Left ventricle myocardium superior (tissue), 1 donor: Measurements from ENCODE around the gene ARL3. TPM values are rescaled to one million over a fixed set of nuclear protein-coding genes. Genes with fewer than 3 reads are reported as not detected.
"Not testable (repeated sequence)": the region's sequence is repeated elsewhere in the genome, so short reads cannot be mapped to it uniquely, and the experiment has no call there.

Experiments
- ATAC-seq: fragments of 200-7000 bp; cut with Tn5 transposase; one replicate; pipeline ENCODE4 v1.9.1; 2020; ENCODE audit warnings: mild to moderate bottlenecking, moderate library complexity
- DNase-seq: peaks from one replicate; pipeline ENCODE4 v3.0.0-alpha.2; 2020
- intact Hi-C: fragments of 100-400 bp; cut with micrococcal nuclease; formaldehyde crosslinking; loops from one replicate; pipeline ENCODE4 v1.11.0; 2022
- total RNA-seq: library from RNA; stranded (reverse); fragmentation: NEBNext Ultra II Directional; extraction: Animal tissue kit (Norgen Biotek cat#: 25700); gene quantifications from one replicate; pipeline ENCODE4 v1.2.1, GENCODE V29; 2021
- donor health status: DM: no; HTN: yes; CAD: no; lungs with severe emphysema.

ARL3 gene
- total RNA-seq, 1 donor from 2014 or later: 13.6 TPM

DNA sequence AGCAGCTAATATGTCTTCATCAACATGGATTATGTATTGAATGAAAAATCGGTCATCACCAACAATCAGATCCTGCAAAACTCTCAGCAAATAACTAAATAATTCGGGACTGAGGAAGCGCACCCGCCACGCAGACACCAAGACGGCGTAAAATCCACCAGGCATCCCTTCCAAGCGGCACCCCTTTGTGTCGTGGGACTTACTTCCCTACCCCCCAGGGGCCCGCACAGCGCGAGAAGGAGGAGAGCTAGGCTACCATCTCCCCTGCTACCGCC lies 721 bp downstream of the ARL3 start:
- no peak for DNase-seq
- ATAC-seq: peak; percentile 45
- intact Hi-C loops: no loop called here

DNA sequence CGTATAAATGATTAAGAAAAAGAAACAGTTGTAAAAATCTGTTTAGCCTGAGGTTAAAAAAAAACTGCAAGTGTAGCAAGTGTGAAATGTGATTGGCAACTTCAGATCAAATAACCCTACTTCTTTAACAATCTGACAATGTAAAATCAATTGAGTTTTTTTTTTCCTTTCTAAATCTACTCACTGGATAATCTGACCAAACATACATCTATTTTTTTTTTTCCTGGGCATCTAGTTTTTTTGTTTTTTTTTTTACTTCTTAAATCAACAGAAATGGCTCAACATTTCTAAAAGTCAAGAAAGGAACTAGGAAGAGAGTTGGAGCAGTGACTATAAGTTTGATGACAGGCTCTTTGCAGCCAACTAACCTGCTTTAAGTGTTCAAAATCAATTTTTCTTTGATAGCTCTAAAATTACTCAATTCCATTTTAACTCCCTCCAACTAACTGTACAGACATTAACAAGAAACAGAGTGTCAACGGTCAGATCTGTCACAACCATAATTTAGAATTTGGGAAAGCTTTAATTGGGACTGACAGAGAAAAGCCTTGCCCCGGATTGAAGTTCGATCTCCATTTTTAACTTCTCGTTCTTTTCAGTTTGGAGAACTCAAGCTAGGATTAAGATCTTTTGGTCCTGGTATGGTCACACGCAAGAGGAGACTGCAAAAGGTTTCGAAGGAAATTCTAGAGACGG lies 1.2 kb downstream of the ARL3 start:
- no peak for ATAC-seq
- DNase-seq: no peak
- intact Hi-C loops: no loop called here

GRCh38 chr10:102712089-102712488 lies 2.1 kb downstream of the ARL3 start:
- DNase-seq (no peak), ATAC-seq (no peak)
- intact Hi-C loops: no loop called here

GRCh38 chr10:102710609-102711008 lies 3.6 kb downstream of the ARL3 start:
- no peak for DNase-seq
- no peak for ATAC-seq
- intact Hi-C loops: no loop called here

GRCh38 chr10:102705531-102705930 lies 8.7 kb downstream of the ARL3 start:
- DNase-seq: no peak
- no peak for ATAC-seq
- intact Hi-C loops: no loop called here

GRCh38 chr10:102704915-102705314 lies 9.3 kb downstream of the ARL3 start:
- ATAC-seq (no peak), DNase-seq (no peak)
- intact Hi-C loops: no loop called here

GRCh38 chr10:102702742-102703141 lies 11.5 kb downstream of the ARL3 start:
- DNase-seq (no peak), ATAC-seq (no peak)

GRCh38 chr10:102701796-102702195 lies 12.4 kb downstream of the ARL3 start:
- DNase-seq (no peak), ATAC-seq (no peak)
- intact Hi-C loops: no loop called here

More at GRCh38 chr10:102702742-102703141, 11.5 kb downstream of the ARL3 start:
- intact Hi-C loops: no loop called here

- ATAC-seq (no peak), DNase-seq (no peak)
Observed at GRCh38 chr10:102701272-102701671, 12.9 kb downstream of the ARL3 start.

DNA sequence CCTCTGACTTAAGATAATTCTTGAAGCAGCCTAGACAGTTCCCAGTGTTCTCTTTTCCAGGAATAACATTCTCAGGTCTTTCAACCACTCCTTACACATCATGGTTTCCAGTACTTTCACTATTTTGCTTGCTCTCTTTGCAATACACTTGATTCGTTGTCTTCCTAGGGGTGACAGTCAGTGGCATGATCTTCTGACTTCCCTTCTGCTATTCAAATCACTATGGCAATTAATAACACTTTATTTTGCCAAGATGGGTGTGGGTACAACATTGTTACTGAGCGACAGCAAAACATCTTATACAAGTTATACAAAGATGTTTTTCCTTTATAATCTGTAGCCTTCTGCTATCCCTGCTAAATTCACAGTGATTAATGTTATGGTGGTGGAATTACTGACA lies 15.3 kb downstream of the ARL3 start:
- ATAC-seq: no peak
- intact Hi-C loops: no loop called here
- DNase-seq: no peak

More at GRCh38 chr10:102701272-102701671, 12.9 kb downstream of the ARL3 start:
- intact Hi-C loops: no loop called here

GRCh38 chr10:102696736-102697135 lies 17.5 kb downstream of the ARL3 start:
- ATAC-seq (no peak), DNase-seq (no peak)
- intact Hi-C loops: no loop called here

GRCh38 chr10:102695401-102695800 lies 18.8 kb downstream of the ARL3 start:
- DNase-seq, ATAC-seq, intact Hi-C loops: not testable (repeated sequence)

DNA sequence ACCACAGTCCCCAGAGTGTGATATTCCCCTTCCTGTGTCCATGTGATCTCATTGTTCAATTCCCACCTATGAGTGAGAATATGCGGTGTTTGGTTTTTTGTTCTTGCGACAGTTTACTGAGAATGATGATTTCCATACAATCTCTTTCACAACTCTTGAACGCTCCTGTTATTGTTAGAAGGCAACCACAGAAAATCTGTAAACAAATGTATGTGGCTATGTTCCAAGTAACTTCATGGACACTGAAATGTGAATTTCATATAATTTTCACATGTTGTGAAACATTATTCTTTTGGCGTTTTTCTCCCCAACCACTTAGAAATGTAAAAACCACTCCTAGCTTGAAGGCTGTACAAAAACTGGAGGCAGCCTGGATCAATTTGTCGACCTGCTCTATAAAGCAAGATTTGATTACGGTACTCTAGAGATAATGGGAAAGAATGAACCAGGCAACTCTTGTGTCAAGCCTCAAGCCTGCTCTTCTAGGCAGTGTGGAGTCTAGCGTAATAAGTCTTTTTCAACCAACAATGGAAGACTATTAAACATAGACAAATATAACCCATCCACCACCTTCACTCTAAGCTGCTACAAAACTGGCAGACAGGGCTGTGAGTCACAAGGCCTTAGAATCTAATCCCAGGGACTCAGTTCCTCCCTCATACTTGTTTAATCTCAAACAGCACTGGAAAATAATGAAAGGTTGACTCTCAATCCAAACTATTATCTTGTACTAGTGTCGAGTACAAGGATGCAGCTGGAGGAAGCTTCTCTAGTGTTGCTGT lies 22.7 kb downstream of the ARL3 start:
- ATAC-seq: no peak
- intact Hi-C loops: no loop called here
- no peak for DNase-seq

DNA sequence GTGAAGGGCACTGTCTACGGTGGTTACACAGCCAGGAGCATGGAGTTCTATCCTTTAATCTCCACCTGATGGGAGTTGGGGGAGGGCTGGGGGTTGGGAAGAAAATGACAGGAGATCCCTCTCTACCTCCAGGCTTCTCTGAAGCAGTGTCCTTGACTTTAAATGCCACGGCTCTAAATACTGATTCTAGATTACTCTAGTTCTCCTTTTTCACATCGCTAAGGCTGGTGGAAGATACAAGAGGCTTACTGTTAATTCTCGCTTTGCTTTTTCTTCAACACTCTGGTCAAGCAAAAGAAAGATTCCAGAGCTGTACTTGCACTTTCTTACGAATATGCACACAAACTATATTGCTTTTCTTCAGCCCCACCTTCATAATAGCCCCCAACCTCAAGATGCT lies 30.5 kb downstream of the ARL3 start:
- intact Hi-C loops: no loop called here
- DNase-seq (no peak), ATAC-seq (no peak)

GRCh38 chr10:102682981-102683380 lies 31.2 kb downstream of the ARL3 start:
- intact Hi-C loops: no loop called here
- ATAC-seq: no peak
- DNase-seq: no peak

- intact Hi-C loops: no loop called here
- ATAC-seq: no peak
- no peak for DNase-seq
Observed at GRCh38 chr10:102682416-102682815, 31.8 kb downstream of the ARL3 start.

- intact Hi-C loops: no loop called here
- DNase-seq (no peak), ATAC-seq (no peak)
Observed at GRCh38 chr10:102681696-102682095, 32.5 kb downstream of the ARL3 start.

DNA sequence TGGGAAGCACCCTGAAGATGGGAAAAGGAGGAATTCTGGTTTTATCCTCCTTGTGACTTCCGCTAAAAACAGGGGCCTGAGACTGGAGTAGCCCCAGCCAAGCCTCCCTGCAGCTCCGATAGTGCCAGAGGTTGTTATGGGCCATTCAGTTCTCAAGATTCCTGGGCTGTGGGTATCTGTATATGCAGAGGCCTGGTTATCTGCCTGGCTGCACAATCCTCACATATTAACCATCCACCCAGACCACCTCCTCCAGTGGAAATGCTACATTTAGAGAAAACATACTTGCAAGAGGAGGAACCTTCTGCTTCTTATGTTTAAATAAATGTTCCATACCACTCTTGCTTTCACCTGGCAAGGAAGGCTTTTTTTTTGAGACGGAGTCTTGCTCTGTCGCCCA lies 34.6 kb downstream of the ARL3 start:
- DNase-seq: no peak
- intact Hi-C loops: no loop called here
- ATAC-seq: no peak

DNA sequence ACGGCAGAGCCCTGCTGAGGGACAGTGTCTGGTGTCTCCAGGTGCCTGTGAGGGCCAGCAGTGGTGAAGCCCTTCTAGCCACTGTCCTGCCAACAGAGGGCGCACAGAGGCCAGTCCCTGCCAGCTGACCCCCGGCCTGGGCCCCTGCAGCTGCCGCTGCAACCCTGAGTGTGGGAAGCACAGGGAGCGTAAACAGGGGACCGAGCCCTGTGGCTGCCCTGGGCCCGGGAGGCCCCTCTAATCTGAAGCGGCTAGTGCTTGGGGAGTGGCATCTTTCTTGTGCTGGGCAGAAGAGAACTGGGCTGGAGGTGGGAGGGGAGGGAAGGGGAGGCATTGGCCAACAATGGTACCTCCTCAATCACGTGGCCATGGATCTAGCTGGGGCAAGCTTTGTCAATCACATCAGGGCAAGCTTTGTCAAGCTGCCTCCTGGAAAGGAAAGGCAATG lies 35.3 kb downstream of the ARL3 start:
- DNase-seq (peak; percentile 84), ATAC-seq (peak; percentile 66)
- intact Hi-C loops: no loop called here

- ATAC-seq (no peak), DNase-seq (no peak)
- intact Hi-C loops: no loop called here
Observed at GRCh38 chr10:102678068-102678400, 36.2 kb downstream of the ARL3 start.
